Measurements from ENCODE around the gene GTF3C1.

Gene GTF3C1

GRCh38 chr16:27566417-27566816 lies 16.7 kb upstream of the GTF3C1 start:
- peak in 1 of 2 donors; percentile 11 for DNase-seq

- no peak for DNase-seq
Observed at GRCh38 chr16:27564224-27564623, 14.5 kb upstream of the GTF3C1 start.

- no peak for DNase-seq
Observed at GRCh38 chr16:27561216-27561615, 11.5 kb upstream of the GTF3C1 start.

GRCh38 chr16:27558932-27559331 lies 9.2 kb upstream of the GTF3C1 start:
- no peak for DNase-seq

- DNase-seq = no peak
Observed at GRCh38 chr16:27558434-27558833, 8.7 kb upstream of the GTF3C1 start.

GRCh38 chr16:27556471-27556870 lies 6.8 kb upstream of the GTF3C1 start:
- DNase-seq = no peak

- DNase-seq = no peak
Observed at GRCh38 chr16:27551036-27551435, 1.3 kb upstream of the GTF3C1 start.

- no peak for DNase-seq
Observed at GRCh38 chr16:27550582-27550920, 838 bp upstream of the GTF3C1 start.

- DNase-seq = no peak
Observed at GRCh38 chr16:27549464-27549745, 308 bp downstream of the GTF3C1 start.

GRCh38 chr16:27547851-27548250 lies 1.9 kb downstream of the GTF3C1 start:
- no peak for DNase-seq

GRCh38 chr16:27547134-27547533 lies 2.6 kb downstream of the GTF3C1 start:
- no peak for DNase-seq

GRCh38 chr16:27544671-27545070 lies 5.0 kb downstream of the GTF3C1 start:
- no peak for DNase-seq

- no peak for DNase-seq
Observed at GRCh38 chr16:27543801-27544200, 5.9 kb downstream of the GTF3C1 start.

GRCh38 chr16:27539636-27540035 lies 10.1 kb downstream of the GTF3C1 start:
- no peak for DNase-seq

- no peak for DNase-seq
Observed at GRCh38 chr16:27539120-27539519, 10.6 kb downstream of the GTF3C1 start.

GRCh38 chr16:27538528-27538927 lies 11.2 kb downstream of the GTF3C1 start:
- no peak for DNase-seq

GRCh38 chr16:27534256-27534655 lies 15.5 kb downstream of the GTF3C1 start:
- DNase-seq = no peak

GRCh38 chr16:27531826-27532800 lies 17.6 kb downstream of the GTF3C1 start:
- DNase-seq = no peak

GRCh38 chr16:27531186-27531585 lies 18.5 kb downstream of the GTF3C1 start:
- DNase-seq = no peak

- DNase-seq = no peak
Observed at GRCh38 chr16:27529962-27530361, 19.8 kb downstream of the GTF3C1 start.

- no peak for DNase-seq
Observed at GRCh38 chr16:27528294-27528693, 21.4 kb downstream of the GTF3C1 start.

- DNase-seq = no peak
Observed at GRCh38 chr16:27526180-27526579, 23.5 kb downstream of the GTF3C1 start.

GRCh38 chr16:27522173-27522707 lies 27.5 kb downstream of the GTF3C1 start:
- no peak for DNase-seq

- no peak for DNase-seq
Observed at GRCh38 chr16:27520982-27521673, 28.6 kb downstream of the GTF3C1 start.

Data from CD4-positive, alpha-beta T cell treated with Interleukin-1 beta for 1 hour (primary cell).